Bronchial smooth muscle cell (primary cell): ENCODE data around the gene FUBP3. TPM values are rescaled to one million over a fixed set of nuclear protein-coding genes. Genes with fewer than 3 reads are reported as not detected.

ENCODE experiments used
- total RNA-seq: library from RNA; depleted of rRNA; stranded (reverse); fragments of >200 nt; gene quantifications from 2 replicates; pipeline ENCODE4 v1.2.1, GENCODE V29; 2014

FUBP3 gene, protein sequence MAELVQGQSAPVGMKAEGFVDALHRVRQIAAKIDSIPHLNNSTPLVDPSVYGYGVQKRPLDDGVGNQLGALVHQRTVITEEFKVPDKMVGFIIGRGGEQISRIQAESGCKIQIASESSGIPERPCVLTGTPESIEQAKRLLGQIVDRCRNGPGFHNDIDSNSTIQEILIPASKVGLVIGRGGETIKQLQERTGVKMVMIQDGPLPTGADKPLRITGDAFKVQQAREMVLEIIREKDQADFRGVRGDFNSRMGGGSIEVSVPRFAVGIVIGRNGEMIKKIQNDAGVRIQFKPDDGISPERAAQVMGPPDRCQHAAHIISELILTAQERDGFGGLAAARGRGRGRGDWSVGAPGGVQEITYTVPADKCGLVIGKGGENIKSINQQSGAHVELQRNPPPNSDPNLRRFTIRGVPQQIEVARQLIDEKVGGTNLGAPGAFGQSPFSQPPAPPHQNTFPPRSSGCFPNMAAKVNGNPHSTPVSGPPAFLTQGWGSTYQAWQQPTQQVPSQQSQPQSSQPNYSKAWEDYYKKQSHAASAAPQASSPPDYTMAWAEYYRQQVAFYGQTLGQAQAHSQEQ
- total RNA-seq: 32.7 and 36.4 TPM in 2 replicates

DNA sequence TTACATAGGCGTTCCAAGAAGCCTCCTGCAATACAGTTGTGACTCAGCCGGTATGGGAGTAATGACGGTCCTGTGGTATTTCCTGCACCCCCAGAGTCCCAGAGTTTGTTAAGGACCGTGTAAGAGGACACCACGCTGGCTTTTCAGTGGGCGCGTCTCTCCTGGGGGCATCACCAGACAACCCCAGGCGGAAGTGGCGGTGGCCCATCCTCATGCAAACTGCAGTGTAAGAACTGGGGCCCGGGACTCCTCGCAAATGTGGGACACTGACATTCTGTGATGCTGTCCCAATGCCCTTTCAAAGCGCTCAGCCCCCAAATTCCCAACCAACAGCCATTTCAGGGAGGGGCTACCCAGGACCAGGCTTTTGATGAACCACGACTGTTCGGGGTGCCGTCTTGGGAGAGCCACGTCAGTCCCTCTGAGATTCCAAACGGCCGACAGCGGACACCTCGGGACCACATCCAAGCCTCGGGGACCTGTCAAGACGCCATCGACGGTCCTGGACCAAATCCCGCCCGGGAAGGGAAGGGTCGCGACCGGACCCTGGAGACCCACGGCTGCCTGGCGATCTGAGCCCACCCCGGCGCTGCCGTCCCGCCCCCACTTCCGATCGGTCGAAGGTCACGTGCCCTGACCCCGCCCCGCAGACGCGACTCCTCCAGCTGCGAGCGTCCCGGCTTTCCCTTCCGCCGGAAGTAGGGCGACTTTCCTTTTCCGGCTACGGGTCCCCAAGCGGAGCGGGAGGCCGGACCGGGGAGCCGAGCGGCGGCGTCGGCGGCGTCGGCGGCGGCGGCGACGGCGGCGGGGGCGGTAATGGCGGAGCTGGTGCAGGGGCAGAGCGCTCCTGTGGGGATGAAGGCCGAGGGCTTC lies at the start of gene FUBP3:
FUBP3 (plus strand) TSS at position 713 of the 873 bp plus-strand sequence; CDS start at position 817, 104 bp downstream.

DNA sequence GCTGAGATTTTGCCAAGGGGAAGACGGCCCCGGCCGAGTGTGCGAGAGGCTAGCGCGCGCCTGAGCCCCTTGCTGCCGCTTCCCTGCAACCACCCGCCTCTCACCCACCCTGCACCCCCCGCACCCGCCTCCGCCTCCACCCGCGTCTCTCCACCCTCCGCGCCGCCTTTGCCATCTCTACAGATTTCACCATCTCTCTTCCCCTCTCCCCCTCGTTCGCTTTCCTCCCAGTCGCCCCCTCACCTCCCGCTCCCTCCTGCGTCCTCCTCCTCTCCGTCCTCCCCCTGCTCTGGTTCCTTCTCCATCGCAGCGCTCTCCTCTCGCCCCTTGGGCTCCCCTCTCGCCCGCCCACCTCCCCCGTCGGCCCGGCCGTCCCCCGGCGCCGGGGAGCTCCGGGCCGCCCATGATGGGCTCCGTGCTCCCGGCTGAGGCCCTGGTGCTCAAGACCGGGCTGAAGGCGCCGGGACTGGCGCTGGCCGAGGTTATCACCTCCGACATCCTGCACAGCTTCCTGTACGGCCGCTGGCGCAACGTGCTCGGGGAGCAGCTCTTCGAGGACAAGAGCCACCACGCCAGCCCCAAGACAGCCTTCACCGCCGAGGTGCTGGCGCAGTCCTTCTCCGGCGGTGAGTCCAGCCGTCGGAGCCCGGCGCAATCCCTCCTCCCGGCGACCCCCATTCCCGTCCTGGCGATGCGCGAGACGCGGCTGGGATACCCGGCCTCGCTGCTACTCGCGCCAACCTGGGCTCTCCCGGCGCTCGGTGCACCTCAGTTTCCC lies 85.1 kb downstream of the FUBP3 start, which contains the start of gene PRDM12:
PRDM12 (plus strand) TSS at position 344 of the 778 bp plus-strand sequence; CDS start at position 404, 60 bp downstream.

Other genes with a start within 250 kb of the FUBP3 start
- 60.1 and 62.2 TPM in 2 replicates for gene ASS1, start 134.6 kb upstream of the FUBP3 start, total RNA-seq
- gene PRDM12, start 85.0 kb downstream of the FUBP3 start, total RNA-seq: not detected in 2 replicates
- gene EXOSC2, start 114.2 kb downstream of the FUBP3 start, total RNA-seq: 18.6 and 25.6 TPM in 2 replicates